OCI-LY7 (cell line): ENCODE data around the gene MCM3.

Source experiments
- EZH2phosphoT487 ChIP-seq: fragments of 200-600 bp; sonication (generic); IDR thresholded peaks from 2 replicates; pipeline ENCODE4 v1.6.1; 2018; ENCODE audit warnings: low read depth, borderline replicate concordance, mild to moderate bottlenecking, mixed run types, antibody characterized with exemption, low read length, moderate library complexity, mixed read lengths
- TF ChIP-seq, protein P1 (sequence below): fragments of 200-600 bp; sonication (generic); conservative IDR thresholded peaks from 2 replicates; pipeline ENCODE4 v1.5.1; 2014; ENCODE audit warnings: mild to moderate bottlenecking, antibody characterized with exemption, low read length, moderate library complexity, mixed read lengths

- TF ChIP-seq, protein P1, sequence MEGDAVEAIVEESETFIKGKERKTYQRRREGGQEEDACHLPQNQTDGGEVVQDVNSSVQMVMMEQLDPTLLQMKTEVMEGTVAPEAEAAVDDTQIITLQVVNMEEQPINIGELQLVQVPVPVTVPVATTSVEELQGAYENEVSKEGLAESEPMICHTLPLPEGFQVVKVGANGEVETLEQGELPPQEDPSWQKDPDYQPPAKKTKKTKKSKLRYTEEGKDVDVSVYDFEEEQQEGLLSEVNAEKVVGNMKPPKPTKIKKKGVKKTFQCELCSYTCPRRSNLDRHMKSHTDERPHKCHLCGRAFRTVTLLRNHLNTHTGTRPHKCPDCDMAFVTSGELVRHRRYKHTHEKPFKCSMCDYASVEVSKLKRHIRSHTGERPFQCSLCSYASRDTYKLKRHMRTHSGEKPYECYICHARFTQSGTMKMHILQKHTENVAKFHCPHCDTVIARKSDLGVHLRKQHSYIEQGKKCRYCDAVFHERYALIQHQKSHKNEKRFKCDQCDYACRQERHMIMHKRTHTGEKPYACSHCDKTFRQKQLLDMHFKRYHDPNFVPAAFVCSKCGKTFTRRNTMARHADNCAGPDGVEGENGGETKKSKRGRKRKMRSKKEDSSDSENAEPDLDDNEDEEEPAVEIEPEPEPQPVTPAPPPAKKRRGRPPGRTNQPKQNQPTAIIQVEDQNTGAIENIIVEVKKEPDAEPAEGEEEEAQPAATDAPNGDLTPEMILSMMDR: no peak
- TF ChIP-seq EZH2phosphoT487: no peak
Measured at GRCh38 chr6:52255434-52255833, 29.1 kb downstream of the MCM3 start.
